Mucosa of descending colon (tissue), 3 donors: ENCODE results near the gene PDE9A. TPM values are rescaled to one million over a fixed set of nuclear protein-coding genes. Genes with fewer than 3 reads are reported as not detected.

Experiments
- ATAC-seq: fragments of 200-7000 bp; cut with Tn5 transposase; one replicate; pipeline ENCODE4 v1.9.1; 2020; ENCODE audit warnings: mild to moderate bottlenecking, moderate library complexity
- DNase-seq, 3 donors: peaks; one replicate each; pipeline ENCODE4 v3.0.0-alpha.2; 2020
- H3K36me3 ChIP-seq: fragments of 200-600 bp; one replicate; pipeline ENCODE4 v1.8.0; 2021; ENCODE audit warnings: low read depth, mild to moderate bottlenecking
- H3K4me1 ChIP-seq: fragments of 200-600 bp; one replicate; pipeline ENCODE4 v1.8.0; 2021; ENCODE audit warnings: low read depth, mild to moderate bottlenecking
- H3K4me3 ChIP-seq: fragments of 200-600 bp; one replicate; pipeline ENCODE4 v1.8.0; 2021; ENCODE audit warnings: mild to moderate bottlenecking
- H3K9me3 ChIP-seq: fragments of 200-600 bp; one replicate; pipeline ENCODE4 v1.8.0; 2021; ENCODE audit warnings: mild to moderate bottlenecking
- intact Hi-C, 2 donors: fragments of 100-400 bp; cut with DNase I in 1 of 2; cut with micrococcal nuclease in 1 of 2; formaldehyde crosslinking; loops; one replicate each; pipeline versions ENCODE4 v1.11.0 to v1.11.1; 2022; cut with DNase I, micrococcal nuclease
- total RNA-seq, 3 donors: library from RNA; stranded (reverse); fragmentation: NEBNext Ultra II Directional in 2 of 3; extraction: Animal tissue kit (Norgen Biotek cat#: 25700) in 2 of 3; gene quantifications; one replicate each; pipeline versions ENCODE4 v1.2.1 to v1.2.4, GENCODE V29; 2021 to 2023
- TF ChIP-seq, protein P1 (sequence below): fragments of 200-600 bp; IDR thresholded peaks from one replicate; pipeline ENCODE4 v1.8.0; 2022; ENCODE audit warnings: antibody characterized with exemption, mild to moderate bottlenecking
- donor health status: DM: no; HTN: no; CAD: no; lungs with moderate emphysema.
- donor health status: DM: no; HTN: no; CAD: no.
- donor health status: DM: no; HTN: yes; CAD: no.

The PDE9A gene
- total RNA-seq, 3 donors from 2014 or later: 98.4 to 200 (median 167) TPM

- H3K4me1 ChIP-seq: no peaks in the 10 kb centered on the region
- no peak overlapping the region for H3K4me3 ChIP-seq
- ATAC-seq (no peak), DNase-seq (no peak)
- TF ChIP-seq, protein P1, sequence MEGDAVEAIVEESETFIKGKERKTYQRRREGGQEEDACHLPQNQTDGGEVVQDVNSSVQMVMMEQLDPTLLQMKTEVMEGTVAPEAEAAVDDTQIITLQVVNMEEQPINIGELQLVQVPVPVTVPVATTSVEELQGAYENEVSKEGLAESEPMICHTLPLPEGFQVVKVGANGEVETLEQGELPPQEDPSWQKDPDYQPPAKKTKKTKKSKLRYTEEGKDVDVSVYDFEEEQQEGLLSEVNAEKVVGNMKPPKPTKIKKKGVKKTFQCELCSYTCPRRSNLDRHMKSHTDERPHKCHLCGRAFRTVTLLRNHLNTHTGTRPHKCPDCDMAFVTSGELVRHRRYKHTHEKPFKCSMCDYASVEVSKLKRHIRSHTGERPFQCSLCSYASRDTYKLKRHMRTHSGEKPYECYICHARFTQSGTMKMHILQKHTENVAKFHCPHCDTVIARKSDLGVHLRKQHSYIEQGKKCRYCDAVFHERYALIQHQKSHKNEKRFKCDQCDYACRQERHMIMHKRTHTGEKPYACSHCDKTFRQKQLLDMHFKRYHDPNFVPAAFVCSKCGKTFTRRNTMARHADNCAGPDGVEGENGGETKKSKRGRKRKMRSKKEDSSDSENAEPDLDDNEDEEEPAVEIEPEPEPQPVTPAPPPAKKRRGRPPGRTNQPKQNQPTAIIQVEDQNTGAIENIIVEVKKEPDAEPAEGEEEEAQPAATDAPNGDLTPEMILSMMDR: no peak
- no peaks in the 10 kb centered on the region for H3K36me3 ChIP-seq
- intact Hi-C loops: no loop called here
- H3K9me3 ChIP-seq: no peaks in the 10 kb centered on the region
These were observed 48.5 kb downstream of the PDE9A start for GRCh38 chr21:42701706-42702456.

DNA sequence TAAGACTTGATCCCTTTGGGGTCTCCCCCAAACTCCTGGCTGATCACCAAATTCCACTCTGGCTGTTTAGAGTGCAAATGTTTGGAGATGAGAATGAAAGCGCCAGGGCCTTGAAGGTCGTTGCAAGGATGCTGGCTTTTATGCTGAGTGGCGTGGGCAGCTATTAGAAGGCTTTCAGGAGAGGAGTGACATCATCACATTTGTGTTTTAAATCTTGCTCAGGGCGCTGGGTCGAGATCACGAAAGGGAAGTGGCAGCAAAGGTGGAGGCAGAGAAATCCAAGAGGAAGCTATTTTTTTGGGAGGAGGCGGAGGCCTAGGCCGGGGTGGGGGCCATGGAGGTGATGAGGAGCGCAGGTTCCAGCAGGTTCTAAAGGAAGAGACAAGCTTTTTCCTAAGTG is 49.3 kb downstream of the PDE9A start:
- no peak overlapping the region for H3K4me3 ChIP-seq
- no peak for ATAC-seq

DNA sequence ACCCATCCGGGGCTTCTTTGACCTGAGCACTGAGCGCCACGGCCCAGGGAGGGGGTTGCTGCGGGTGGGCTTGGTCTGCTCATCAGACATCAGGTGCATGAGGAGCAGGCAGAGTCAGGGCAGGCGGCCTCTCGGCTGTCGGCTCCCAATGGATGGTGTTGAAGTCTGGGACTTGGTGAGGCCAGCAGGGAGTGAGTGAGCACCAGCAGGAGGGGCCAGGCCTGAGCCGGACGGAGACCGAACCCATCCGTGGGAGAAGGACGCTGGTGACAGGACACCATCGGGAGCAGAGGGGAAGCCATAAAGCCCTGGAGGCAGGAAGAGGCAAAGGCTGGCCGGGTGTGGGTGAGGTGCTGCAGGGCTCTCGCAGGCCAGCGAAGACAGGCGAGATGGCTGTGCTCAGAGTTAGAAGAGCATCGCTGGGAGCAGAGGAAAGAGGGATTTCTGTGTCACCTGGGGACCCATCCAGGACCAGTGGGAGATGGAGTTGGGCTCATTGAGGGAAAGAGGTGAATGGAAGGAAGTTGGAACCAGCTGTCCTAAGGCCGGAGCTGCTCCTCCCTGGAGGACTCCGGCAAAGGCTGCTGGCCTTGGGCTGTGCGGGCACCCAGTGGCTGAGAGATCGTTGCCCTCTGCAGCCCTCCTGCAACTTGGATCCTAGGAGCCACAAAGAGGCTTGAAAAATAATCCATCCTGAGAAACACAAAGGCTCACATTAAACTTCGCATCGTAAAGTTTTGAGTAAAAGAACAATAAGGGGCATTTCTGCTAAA is 49.9 kb downstream of the PDE9A start:
- no peaks in the 10 kb centered on the region for H3K4me1 ChIP-seq
- no peak for ATAC-seq
- no peak overlapping the region for H3K4me3 ChIP-seq
- TF ChIP-seq, protein P1: no peak
- intact Hi-C loops: no loop called here
- no peaks in the 10 kb centered on the region for H3K9me3 ChIP-seq
- H3K36me3 ChIP-seq: no peaks in the 10 kb centered on the region
- DNase-seq: no peak

More for the DNA sequence above, 49.3 kb downstream of the PDE9A start:
- no peaks in the 10 kb centered on the region for H3K4me1 ChIP-seq
- no peaks in the 10 kb centered on the region for H3K9me3 ChIP-seq
- intact Hi-C loops: no loop called here
- TF ChIP-seq, protein P1: no peak
- no peaks in the 10 kb centered on the region for H3K36me3 ChIP-seq
- DNase-seq: no peak

DNA sequence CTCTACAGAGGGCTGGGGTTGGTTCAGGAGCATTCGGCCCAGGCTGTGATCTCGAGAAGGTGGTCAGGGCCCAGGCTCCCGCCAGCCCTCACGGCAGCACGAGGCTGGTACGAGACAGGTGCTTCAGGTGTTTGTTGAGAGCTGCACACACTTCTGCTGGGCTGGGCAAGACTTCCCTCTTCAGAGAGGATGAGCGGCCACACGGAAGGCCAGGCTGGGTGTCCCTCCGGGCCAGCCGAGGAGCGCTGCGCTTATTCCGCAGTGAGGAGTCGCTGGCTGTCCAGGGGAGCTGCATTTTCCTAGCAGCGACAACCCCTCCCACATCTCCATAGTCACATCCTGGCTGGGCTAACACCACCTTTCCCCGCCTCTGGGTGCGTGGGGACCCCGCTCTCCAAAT is 50.5 kb downstream of the PDE9A start:
- no peak for ATAC-seq
- intact Hi-C loops: no loop called here

GRCh38 chr21:42704861-42705260 is 51.4 kb downstream of the PDE9A start:
- intact Hi-C loops: no loop called here
- Histone ChIP-seq H3K4me1 (no peaks in the 10 kb centered on the region), H3K9me3 (no peaks in the 10 kb centered on the region), H3K4me3 (no peak overlapping the region), H3K36me3 (no peaks in the 10 kb centered on the region)
- TF ChIP-seq, protein P1: no peak
- ATAC-seq (no peak), DNase-seq (no peak)

More for the DNA sequence above, 50.5 kb downstream of the PDE9A start:
- Histone ChIP-seq H3K4me3 (no peak overlapping the region), H3K4me1 (no peaks in the 10 kb centered on the region), H3K36me3 (no peaks in the 10 kb centered on the region), H3K9me3 (no peaks in the 10 kb centered on the region)
- DNase-seq: no peak
- TF ChIP-seq, protein P1: no peak
